GM12878 (cell line): Measurements from ENCODE around the gene SPAST. TPM values are rescaled to one million over a fixed set of nuclear protein-coding genes. Genes with fewer than 3 reads are reported as not detected.

Experiments
- ATAC-seq: fragments of 200-7000 bp; cut with Tn5 transposase; 3 replicates; pipeline ENCODE4 v1.9.1; 2020; ENCODE audit warnings: mild to moderate bottlenecking, moderate library complexity
- BruUV-seq: library from RNA; stranded (reverse); fragments of 400-500 nt; replicated peaks from 2 replicates; lab custom pipeline; 2021; lab: Mats Ljungman, UMichigan
- CTCF ChIA-PET: fragments of 300-600 bp; sonication (Branson Sonifier 250); formaldehyde crosslinking; extraction: SDS; loops from one replicate; lab custom pipeline; 2021; ENCODE audit warnings: inconsistent platforms; lab: Yijun Ruan, JAX
- POLR2A ChIA-PET: fragments of 350-600 bp; formaldehyde crosslinking; extraction: SDS; loops from one replicate; lab custom pipeline; 2021; ENCODE audit warnings: inconsistent platforms; lab: Charles Lee
- RAD21 ChIA-PET: fragments of 300-600 bp; sonication (Branson Sonifier 250); formaldehyde crosslinking; loops from one replicate; lab custom pipeline; 2023; ENCODE audit warnings: antibody characterized with exemption; ENCODE audit not compliant: unreplicated experiment; lab: Charles Lee
- SMC1A ChIA-PET: fragments of 300-600 bp; sonication (Branson Sonifier 250); formaldehyde crosslinking; loops from one replicate; lab custom pipeline; 2023; ENCODE audit not compliant: unreplicated experiment, uncharacterized antibody; lab: Charles Lee
- DNase-seq: peaks from one replicate; pipeline ENCODE4 v3.0.0-alpha.2; 2011; ENCODE audit warnings: low read depth, low spot score
- FAIRE-seq: peaks from 3 replicates; lab custom pipeline; 2011; peaks lifted over from hg19 to GRCh38; lab: Jason Lieb, UNC
- H2AFZ ChIP-seq: 2 replicates; pipeline ENCODE4 v1.6.0; 2011; ENCODE audit warnings: low read depth, low read length, control low read depth; ENCODE audit not compliant: control insufficient read depth
- H3K27ac ChIP-seq: 2 replicates; pipeline ENCODE4 v1.5.1; 2011; ENCODE audit warnings: control low read depth; ENCODE audit not compliant: control insufficient read depth, insufficient read depth
- H3K27me3 ChIP-seq, 2 experiments: replicated peaks in 1 of 2; 2 replicates each; pipeline versions ENCODE4 v1.6.0 to v1.6.1; 2011; ENCODE audit warnings: low read length in 1 of 2; ENCODE audit not compliant: control insufficient read depth in 2 of 2, insufficient read depth in 2 of 2
- H3K36me3 ChIP-seq, 2 experiments: 2 replicates each; pipeline ENCODE4 v1.5.1; 2011; ENCODE audit warnings: low read length in 1 of 2; ENCODE audit not compliant: control insufficient read depth in 2 of 2, insufficient read depth in 2 of 2
- H3K4me1 ChIP-seq: 2 replicates; pipeline ENCODE4 v1.6.1; 2011; ENCODE audit warnings: mild to moderate bottlenecking, low read length, moderate library complexity, mixed read lengths; ENCODE audit not compliant: control insufficient read depth, insufficient read depth
- H3K4me2 ChIP-seq: 2 replicates; pipeline ENCODE4 v1.6.0; 2011; ENCODE audit warnings: control low read depth; ENCODE audit not compliant: control insufficient read depth, insufficient read depth
- H3K4me3 ChIP-seq: fragments of 200-600 bp; sonication (generic); 2 replicates; pipeline ENCODE4 v1.5.1; 2016
- H3K79me2 ChIP-seq: 2 replicates; pipeline ENCODE4 v1.6.0; 2011; ENCODE audit warnings: low read length; ENCODE audit not compliant: control insufficient read depth, insufficient read depth
- H3K9ac ChIP-seq: 2 replicates; pipeline ENCODE4 v1.8.0; 2011; ENCODE audit warnings: low read length, control low read depth, mixed read lengths; ENCODE audit not compliant: control insufficient read depth, insufficient read depth
- H3K9me3 ChIP-seq: replicated peaks from 3 replicates; pipeline ENCODE4 v1.5.1; 2011; ENCODE audit warnings: mild to moderate bottlenecking, low read length; ENCODE audit not compliant: control insufficient read depth, insufficient read depth
- H4K20me1 ChIP-seq: 2 replicates; pipeline ENCODE4 v1.6.0; 2011; ENCODE audit not compliant: control insufficient read depth, insufficient read depth
- ASH2L ChIP-seq: fragments of 300-600, 200-600 bp; sonication (generic); IDR thresholded peaks from 2 replicates; pipeline ENCODE4 v1.6.1; 2017; ENCODE audit warnings: low read depth, mild to moderate bottlenecking, borderline replicate concordance
- BCL11A ChIP-seq: IDR thresholded peaks from 2 replicates; pipeline ENCODE4 v1.6.1; 2011; ENCODE audit warnings: low read depth, low read length
- BHLHE40 ChIP-seq, 2 experiments: fragments of 450-650 bp in 1 of 2; IDR thresholded peaks; 2 replicates each; pipeline ENCODE4 v1.6.1; 2011 to 2017; ENCODE audit warnings: low read depth in 2 of 2, borderline replicate concordance in 1 of 2, improper control_type of control experiment in 1 of 2, low read length in 1 of 2, mild to moderate bottlenecking in 1 of 2
- BRCA1 ChIP-seq: IDR thresholded peaks from 2 replicates; pipeline ENCODE4 v1.6.1; 2011; ENCODE audit warnings: low read depth, low read length, improper control_type of control experiment
- IKZF1 ChIP-seq: fragments of 450-650 bp; conservative IDR thresholded peaks from 2 replicates; pipeline ENCODE4 v1.6.1; 2017; ENCODE audit warnings: antibody characterized with exemption, mild to moderate bottlenecking
- NFIC ChIP-seq: IDR thresholded peaks from 2 replicates; pipeline ENCODE4 v1.6.1; 2012; ENCODE audit warnings: low read depth, mild to moderate bottlenecking, inconsistent platforms, low read length, moderate library complexity
- SMAD5 ChIP-seq: IDR thresholded peaks from 2 replicates; pipeline ENCODE4 v1.6.1; 2016; ENCODE audit warnings: antibody characterized with exemption, low read depth
- SREBF2 ChIP-seq: IDR thresholded peaks from 2 replicates; pipeline ENCODE4 v1.6.1; 2012; ENCODE audit warnings: mild to moderate bottlenecking, low read length
- TARDBP ChIP-seq: IDR thresholded peaks from 2 replicates; pipeline ENCODE4 v1.6.1; 2016; ENCODE audit warnings: borderline replicate concordance
- TCF3 ChIP-seq: IDR thresholded peaks from 2 replicates; pipeline ENCODE4 v1.6.1; 2012; ENCODE audit warnings: low read depth, mild to moderate bottlenecking, low read length, borderline replicate concordance; ENCODE audit not compliant: insufficient read depth
- ZZZ3 ChIP-seq: IDR thresholded peaks from 2 replicates; pipeline ENCODE4 v1.6.1; 2011; ENCODE audit warnings: low read depth; ENCODE audit not compliant: control insufficient read depth, insufficient read length
- WGBS: methylation state at CpG from one replicate; pipeline ENCODE4 v1.1.6; 2016; ENCODE audit warnings: low lambda C conversion rate; ENCODE audit not compliant: insufficient replicate concordance, insufficient coverage; ENCODE audit errors: missing lambda C conversion rate; 5-methylcytosine and 5-hydroxymethylcytosine counted together
- in situ Hi-C: fragments of 300-500 bp; cut with MboI; formaldehyde crosslinking; loops from 9 replicates; pipeline ENCODE4 v1.14.3; 2018; ENCODE audit warnings: mixed read lengths
- intact Hi-C: fragments of 100-400 bp; cut with micrococcal nuclease; formaldehyde crosslinking; loops from one replicate; pipeline ENCODE4 v1.14.2; 2022; ENCODE audit not compliant: unreplicated experiment
- polyA plus RNA-seq, 11 experiments: library from polyadenylated mRNA; depleted of rRNA in 4 of 11; unstranded in 6 of 11; stranded (reverse) in 5 of 11; fragments of >200 nt; fragmentation: Nextera tagmentation in 4 of 11; fragmentation: Illumina TruSeq in 1 of 11; extraction: Ambion mirVana in 4 of 11; extraction: Trizol in 1 of 11; gene quantifications; 1 replicate in 1 of 11; 2 replicates in 10 of 11; pipeline versions ENCODE4 v1.2.1 to v1.2.3, GENCODE V29; 2011 to 2016; ENCODE audit warnings: inconsistent platforms in 2 of 11, missing spikeins in 2 of 11, low read depth in 1 of 11
- total RNA-seq, 4 experiments: library from RNA; depleted of rRNA in 3 of 4; stranded (reverse); fragments of >200 nt in 3 of 4; fragmentation: Illumina TruSeq in 1 of 4; extraction: Trizol in 1 of 4; gene quantifications; 2 replicates each; pipeline versions ENCODE4 v1.2.1 to v1.2.3, GENCODE V29; 2013 to 2021
- TF ChIP-seq, protein P1 (sequence below): fragments of 450-650 bp; IDR thresholded peaks from 2 replicates; pipeline ENCODE4 v1.6.1; 2017; ENCODE audit warnings: low read depth, mild to moderate bottlenecking, moderate library complexity

The SPAST gene
- total and polyA plus RNA-seq, 10 of the 15 experiments (the other 5 are each of a cell fraction or from before 2014, with no cell fraction given) = 4.3 to 21.3 (median 10.0) TPM

DNA sequence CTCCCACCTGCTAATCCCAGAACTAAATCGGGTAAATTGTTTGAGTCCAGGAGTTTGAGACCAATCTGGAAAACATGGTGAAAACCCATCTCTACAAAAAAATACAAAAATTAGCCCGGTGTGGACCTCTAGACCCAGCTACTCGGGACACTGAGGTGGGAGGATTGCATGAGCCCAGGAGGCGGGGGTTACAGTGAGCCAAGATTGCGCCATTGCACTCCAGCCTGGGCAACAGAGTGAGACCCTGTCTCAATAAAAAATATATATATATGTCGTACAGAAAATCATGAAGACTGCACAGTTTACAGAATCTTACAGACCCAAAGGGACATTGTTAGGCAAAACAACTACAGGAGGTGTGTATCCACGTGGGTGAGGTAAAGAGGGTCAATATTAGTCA, 19.8 kb upstream of the SPAST start:
- in situ Hi-C loops = no loop called here
- Histone ChIP-seq H3K4me2 (no peak overlapping the region), H3K27ac (no peak overlapping the region), H4K20me1 (no peaks in the 10 kb centered on the region), H3K36me3 (no peaks in the 10 kb centered on the region), H3K9ac (no peak overlapping the region), H2AFZ (no peak overlapping the region), H3K79me2 (peaks cover 5% of the 10 kb centered on the region), H3K9me3 (no peaks in the 10 kb centered on the region), H3K4me1 (no peaks in the 10 kb centered on the region), H3K27me3 (no peaks in the 10 kb centered on the region), H3K4me3 (no peak overlapping the region)
- ChIA-PET SMC1A (no interaction called here), CTCF (no interaction called here), POLR2A (interaction anchor here (1.0 kb wide), 1 partner anchor 21 kb away, joined by 3 read pairs; no protein-coding TSS in a partner anchor), RAD21 (no interaction called here)
- intact Hi-C loops = no loop called here
- ATAC-seq (no peak), DNase-seq (no peak), FAIRE-seq (no peak)
- WGBS = 52% methylated on average over 7 of the region's 7 CpGs
- BruUV-seq = no TSS peak
- no peak for TF ChIP-seq ASH2L
- TF ChIP-seq SREBF2 = no peak
- TF ChIP-seq ZZZ3 = no peak
- no peak for TF ChIP-seq BCL11A
- TF ChIP-seq TARDBP = no peak
- no peak for TF ChIP-seq BHLHE40 (IDR thresholded peaks at IDR 0.05; ENCODE audit: borderline replicate concordance in 1 of 2, low read depth in 2 of 2, low read length in 1 of 2)
- no peak for TF ChIP-seq NFIC
- TF ChIP-seq IKZF1 = no peak
- TF ChIP-seq SMAD5 = no peak
- no peak for TF ChIP-seq TCF3
- no peak for TF ChIP-seq BRCA1
- TF ChIP-seq, protein P1, sequence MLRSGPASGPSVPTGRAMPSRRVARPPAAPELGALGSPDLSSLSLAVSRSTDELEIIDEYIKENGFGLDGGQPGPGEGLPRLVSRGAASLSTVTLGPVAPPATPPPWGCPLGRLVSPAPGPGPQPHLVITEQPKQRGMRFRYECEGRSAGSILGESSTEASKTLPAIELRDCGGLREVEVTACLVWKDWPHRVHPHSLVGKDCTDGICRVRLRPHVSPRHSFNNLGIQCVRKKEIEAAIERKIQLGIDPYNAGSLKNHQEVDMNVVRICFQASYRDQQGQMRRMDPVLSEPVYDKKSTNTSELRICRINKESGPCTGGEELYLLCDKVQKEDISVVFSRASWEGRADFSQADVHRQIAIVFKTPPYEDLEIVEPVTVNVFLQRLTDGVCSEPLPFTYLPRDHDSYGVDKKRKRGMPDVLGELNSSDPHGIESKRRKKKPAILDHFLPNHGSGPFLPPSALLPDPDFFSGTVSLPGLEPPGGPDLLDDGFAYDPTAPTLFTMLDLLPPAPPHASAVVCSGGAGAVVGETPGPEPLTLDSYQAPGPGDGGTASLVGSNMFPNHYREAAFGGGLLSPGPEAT = no peak
